Loucy (cell line): ENCODE measurements around the gene NPC1.

Experiments used
- EZH2phosphoT487 ChIP-seq: fragments of 200-600 bp; IDR thresholded peaks from 2 replicates; pipeline ENCODE4 v1.6.1; 2018; ENCODE audit warnings: antibody characterized with exemption, mild to moderate bottlenecking, moderate library complexity, borderline replicate concordance
- TF ChIP-seq, protein P1 (sequence below): fragments of 200-600 bp; sonication (generic); conservative IDR thresholded peaks from 2 replicates; pipeline ENCODE4 v1.5.1; 2014; ENCODE audit warnings: mild to moderate bottlenecking, antibody characterized with exemption, low read length

DNA sequence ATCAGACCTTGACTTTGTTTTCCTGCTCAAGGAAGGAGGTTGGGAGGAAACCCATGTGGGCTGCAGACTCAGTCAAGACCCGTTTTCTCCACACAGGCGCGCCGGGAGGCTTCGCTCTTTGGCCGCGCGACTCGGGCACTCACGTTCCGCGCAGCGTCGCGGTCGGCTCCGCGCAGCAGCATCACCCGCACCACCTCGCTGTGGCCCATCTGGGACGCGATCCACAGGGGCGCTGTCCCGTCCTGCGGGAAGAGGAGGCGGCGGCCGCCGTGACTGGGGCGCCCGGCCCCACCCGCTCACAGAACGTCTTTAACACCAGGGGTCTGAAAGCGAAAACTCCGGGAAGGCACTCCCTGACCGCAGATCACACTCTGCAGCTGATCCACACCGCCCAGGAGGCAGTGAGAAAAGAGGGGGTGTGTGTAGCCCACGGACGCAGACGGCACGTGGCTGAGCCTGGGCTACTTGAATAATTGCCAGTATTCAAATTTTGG, 33.1 kb upstream of the NPC1 start:
- TF ChIP-seq, protein P1, sequence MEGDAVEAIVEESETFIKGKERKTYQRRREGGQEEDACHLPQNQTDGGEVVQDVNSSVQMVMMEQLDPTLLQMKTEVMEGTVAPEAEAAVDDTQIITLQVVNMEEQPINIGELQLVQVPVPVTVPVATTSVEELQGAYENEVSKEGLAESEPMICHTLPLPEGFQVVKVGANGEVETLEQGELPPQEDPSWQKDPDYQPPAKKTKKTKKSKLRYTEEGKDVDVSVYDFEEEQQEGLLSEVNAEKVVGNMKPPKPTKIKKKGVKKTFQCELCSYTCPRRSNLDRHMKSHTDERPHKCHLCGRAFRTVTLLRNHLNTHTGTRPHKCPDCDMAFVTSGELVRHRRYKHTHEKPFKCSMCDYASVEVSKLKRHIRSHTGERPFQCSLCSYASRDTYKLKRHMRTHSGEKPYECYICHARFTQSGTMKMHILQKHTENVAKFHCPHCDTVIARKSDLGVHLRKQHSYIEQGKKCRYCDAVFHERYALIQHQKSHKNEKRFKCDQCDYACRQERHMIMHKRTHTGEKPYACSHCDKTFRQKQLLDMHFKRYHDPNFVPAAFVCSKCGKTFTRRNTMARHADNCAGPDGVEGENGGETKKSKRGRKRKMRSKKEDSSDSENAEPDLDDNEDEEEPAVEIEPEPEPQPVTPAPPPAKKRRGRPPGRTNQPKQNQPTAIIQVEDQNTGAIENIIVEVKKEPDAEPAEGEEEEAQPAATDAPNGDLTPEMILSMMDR, result no peak
- no peak for TF ChIP-seq EZH2phosphoT487
